IMR-90 (cell line): ENCODE data around the gene PCBP1. TPM values are rescaled to one million over a fixed set of nuclear protein-coding genes. Genes with fewer than 3 reads are reported as not detected.

Experiments
- ATAC-seq: fragments of 200-7000 bp; cut with Tn5 transposase; 2 replicates; pipeline ENCODE4 v1.9.1; 2020; ENCODE audit warnings: low read depth, mild to moderate bottlenecking, moderate library complexity
- BruUV-seq: library from RNA; stranded (reverse); fragments of 400-500 nt; replicated peaks from 2 replicates; lab custom pipeline; 2021; lab: Mats Ljungman, UMichigan
- CTCF ChIA-PET: fragments of 300-600 bp; formaldehyde crosslinking; extraction: SDS; loops from one replicate; lab custom pipeline; 2021; ENCODE audit warnings: antibody characterized with exemption; lab: Yijun Ruan, JAX
- POLR2A ChIA-PET: fragments of 300-600 bp; sonication (Branson Sonifier 250); formaldehyde crosslinking; loops from one replicate; lab custom pipeline; 2022; ENCODE audit warnings: antibody characterized with exemption; ENCODE audit not compliant: unreplicated experiment; lab: Charles Lee
- DNase-seq: peaks from one replicate; pipeline ENCODE4 v3.0.0; 2013
- H2AFZ ChIP-seq: replicated peaks from 2 replicates; pipeline ENCODE3; 2013; ENCODE audit warnings: low read length, mild to moderate bottlenecking; ENCODE audit not compliant: poor library complexity
- H2AK5ac ChIP-seq: 2 replicates; pipeline ENCODE4 v1.6.1; 2013; ENCODE audit warnings: low read depth, low read length, inconsistent platforms
- H2AK9ac ChIP-seq: replicated peaks from 2 replicates; pipeline ENCODE3; 2013; ENCODE audit warnings: mild to moderate bottlenecking, low read depth, low read length, moderate library complexity; ENCODE audit not compliant: poor library complexity
- H2BK120ac ChIP-seq: 2 replicates; pipeline ENCODE4 v1.6.1; 2013; ENCODE audit warnings: low read depth, low read length, inconsistent platforms
- H2BK15ac ChIP-seq: 3 replicates; pipeline ENCODE4 v1.6.1; 2013; ENCODE audit warnings: low read depth, low read length, inconsistent platforms
- H2BK20ac ChIP-seq: 2 replicates; pipeline ENCODE4 v1.6.1; 2013; ENCODE audit warnings: low read depth, mild to moderate bottlenecking, inconsistent platforms, low read length, moderate library complexity
- H2BK5ac ChIP-seq: 2 replicates; pipeline ENCODE4 v1.6.1; 2013; ENCODE audit warnings: mild to moderate bottlenecking, low read depth, low read length, inconsistent platforms; ENCODE audit not compliant: poor library complexity, severe bottlenecking
- H3K14ac ChIP-seq: replicated peaks from 2 replicates; pipeline ENCODE4 v1.6.1; 2013; ENCODE audit warnings: low read depth, low read length, inconsistent platforms
- H3K18ac ChIP-seq: 2 replicates; pipeline ENCODE4 v1.6.1; 2013; ENCODE audit warnings: low read depth, low read length, control low read depth
- H3K23ac ChIP-seq: 2 replicates; pipeline ENCODE4 v1.6.1; 2013; ENCODE audit warnings: low read depth, low read length, inconsistent platforms
- H3K27ac ChIP-seq: 2 replicates; pipeline ENCODE4 v1.5.1; 2013; ENCODE audit warnings: mild to moderate bottlenecking, control low read depth, low read length; ENCODE audit not compliant: insufficient read depth
- H3K27me3 ChIP-seq: 2 replicates; pipeline ENCODE4 v1.6.1; 2013; ENCODE audit warnings: low read length; ENCODE audit not compliant: control insufficient read depth, insufficient read depth
- H3K36me3 ChIP-seq: 2 replicates; pipeline ENCODE4 v1.6.1; 2013; ENCODE audit warnings: low read length, mixed read lengths; ENCODE audit not compliant: control insufficient read depth, insufficient read depth
- H3K4ac ChIP-seq: 2 replicates; pipeline ENCODE4 v1.6.1; 2013; ENCODE audit warnings: low read depth, low read length, inconsistent platforms
- H3K4me1 ChIP-seq: 2 replicates; pipeline ENCODE4 v1.6.1; 2013; ENCODE audit warnings: low read length, mixed read lengths; ENCODE audit not compliant: control insufficient read depth, insufficient read depth
- H3K4me2 ChIP-seq: 2 replicates; pipeline ENCODE4 v1.6.1; 2013; ENCODE audit warnings: low read depth, mild to moderate bottlenecking, control low read depth, low read length, moderate library complexity
- H3K4me3 ChIP-seq: 2 replicates; pipeline ENCODE4 v1.5.1; 2013; ENCODE audit warnings: low read depth, mild to moderate bottlenecking, control low read depth, low read length, moderate library complexity; ENCODE audit not compliant: insufficient read depth
- H3K56ac ChIP-seq: 2 replicates; pipeline ENCODE4 v1.6.1; 2013; ENCODE audit warnings: low read length, inconsistent platforms; ENCODE audit not compliant: insufficient read depth; ENCODE audit errors: extremely low read depth
- H3K79me1 ChIP-seq, 2 experiments: 2 replicates each; pipeline ENCODE4 v1.6.1; 2013; ENCODE audit warnings: low read length in 2 of 2, inconsistent platforms in 1 of 2, low read depth in 1 of 2
- H3K9ac ChIP-seq: 2 replicates; pipeline ENCODE4 v1.6.1; 2013; ENCODE audit warnings: low read depth, low read length, control low read depth
- H3K9me1 ChIP-seq: 2 replicates; pipeline ENCODE4 v1.6.1; 2013; ENCODE audit warnings: low read length, inconsistent platforms; ENCODE audit not compliant: insufficient read depth
- H3K9me3 ChIP-seq: 2 replicates; pipeline ENCODE4 v1.6.1; 2013; ENCODE audit warnings: low read length; ENCODE audit not compliant: control insufficient read depth, insufficient read depth
- H4K20me1 ChIP-seq: 2 replicates; pipeline ENCODE4 v1.6.1; 2013; ENCODE audit warnings: low read length, inconsistent platforms; ENCODE audit not compliant: insufficient read depth
- H4K5ac ChIP-seq: 2 replicates; pipeline ENCODE4 v1.6.1; 2013; ENCODE audit warnings: mild to moderate bottlenecking, low read depth, low read length, control low read depth
- H4K8ac ChIP-seq, 2 experiments: 2 replicates each; pipeline ENCODE4 v1.6.1; 2013; ENCODE audit warnings: low read depth in 2 of 2, low read length in 2 of 2, control low read depth in 1 of 2, inconsistent platforms in 1 of 2
- H4K91ac ChIP-seq: 2 replicates; pipeline ENCODE4 v1.6.1; 2013; ENCODE audit warnings: low read depth, low read length, inconsistent platforms; ENCODE audit not compliant: insufficient read depth
- BHLHE40 ChIP-seq: fragments of 150-350 bp; IDR thresholded peaks from 2 replicates; pipeline ENCODE4 v1.6.1; 2016; ENCODE audit warnings: mild to moderate bottlenecking, low read depth, low read length
- CHD1 ChIP-seq: IDR thresholded peaks from 2 replicates; pipeline ENCODE4 v1.6.1; 2012; ENCODE audit warnings: low read depth, low read length, improper control_type of control experiment
- NFE2L2 ChIP-seq: fragments of 150-350 bp; IDR thresholded peaks from 2 replicates; pipeline ENCODE4 v1.6.1; 2016; ENCODE audit warnings: low read depth, mild to moderate bottlenecking, low read length
- WGBS, 2 experiments: methylation state at CpG; one replicate each; pipeline versions ENCODE4 v1.1.5 to v1.1.7; 2013; ENCODE audit warnings: missing lambda C conversion rate in 2 of 2; ENCODE audit not compliant: insufficient read length in 1 of 2; ENCODE audit errors: extremely low coverage in 2 of 2; 5-methylcytosine and 5-hydroxymethylcytosine counted together
- dilution Hi-C: fragments of 300-500 bp; cut with HindIII; formaldehyde crosslinking; loops from one replicate; pipeline ENCODE4 v1.14.3; 2018; ENCODE audit warnings: low sequenced_read_pairs; ENCODE audit not compliant: unreplicated experiment
- in situ Hi-C: fragments of 300-500 bp; cut with MboI; formaldehyde crosslinking; loops from 3 replicates; pipeline ENCODE4 v1.14.3; 2019; ENCODE audit warnings: low sequenced_read_pairs, inconsistent platforms, mixed read lengths
- intact Hi-C: fragments of 100-400 bp; cut with micrococcal nuclease; formaldehyde crosslinking; loops from 2 replicates; pipeline ENCODE4 v1.10.0; 2022
- polyA plus RNA-seq, 3 experiments: library from polyadenylated mRNA; depleted of rRNA; stranded (reverse); fragments of >200 nt; gene quantifications; 2 replicates each; pipeline ENCODE4 v1.2.3, GENCODE V29; 2012; ENCODE audit warnings: low replicate concordance in 1 of 3
- total RNA-seq: library from RNA; depleted of rRNA; stranded (reverse); fragments of >200 nt; gene quantifications from 2 replicates; pipeline ENCODE4 v1.2.3, GENCODE V29; 2012

PCBP1 gene
- total and polyA plus RNA-seq, 2 of the 4 experiments (the other 2 are of a cell fraction): 33.7 to 166 TPM

DNA sequence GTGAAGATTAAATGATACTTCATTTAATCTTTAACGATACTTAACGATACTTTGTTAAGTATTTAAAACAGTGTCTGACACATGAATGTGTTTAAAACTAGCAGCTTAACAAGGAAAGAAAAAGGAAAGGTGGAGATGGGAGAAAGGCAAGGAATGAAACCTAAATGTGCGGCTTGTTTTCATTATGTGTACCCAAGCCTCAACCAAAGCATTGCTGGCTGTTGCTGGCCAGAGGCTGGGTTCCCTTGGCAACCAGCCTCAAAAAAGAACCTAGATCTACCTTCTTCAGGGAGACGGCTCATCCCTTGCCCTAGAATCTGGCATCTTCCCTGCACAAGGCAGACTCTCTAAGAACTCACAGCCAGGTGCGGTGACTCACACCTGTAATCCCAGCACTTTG, 13.8 kb upstream of the PCBP1 start:
- ChIA-PET POLR2A (no interaction called here), CTCF (interaction anchor here (1.2 to 1.4 kb wide), 2 partner anchors 159 to 161 kb away, joined by 4 to 5 read pairs; partner anchors contain the start of gene MXD1)
- no peak overlapping the region for H2AK5ac ChIP-seq
- no peak overlapping the region for H2AFZ ChIP-seq
- peaks cover 11% of the 10 kb centered on the region for H3K36me3 ChIP-seq
- no TSS peak for BruUV-seq
- peaks cover 4% of the 10 kb centered on the region; the same call in 1 of the 2 replicates for H3K9me1 ChIP-seq
- no peak overlapping the region for H3K23ac ChIP-seq
- DNase-seq: no peak
- no peak overlapping the region for H3K14ac ChIP-seq
- H2BK15ac ChIP-seq: no peak overlapping the region
- H3K27me3 ChIP-seq: no peaks in the 10 kb centered on the region
- no peaks in the 10 kb centered on the region for H4K20me1 ChIP-seq
- H3K4me1 ChIP-seq: peaks cover 6% of the 10 kb centered on the region
- no peak overlapping the region for H2BK20ac ChIP-seq
- no peak overlapping the region for H2BK5ac ChIP-seq
- H3K4ac ChIP-seq: no peak overlapping the region
- no peak overlapping the region for H3K4me3 ChIP-seq
- 100% methylated on average over 2 of the region's 5 CpGs; no CpG with 5 or more reads in 1 of the 2 experiments for WGBS, 2 experiments
- TF ChIP-seq BHLHE40: no peak
- no peak for TF ChIP-seq NFE2L2
- TF ChIP-seq CHD1: no peak
- no peak overlapping the region for H3K18ac ChIP-seq
- no peak overlapping the region for H2BK120ac ChIP-seq
- H3K9ac ChIP-seq: no peak overlapping the region
- dilution Hi-C loops: no loop called here
- no peak overlapping the region for H3K56ac ChIP-seq
- in situ Hi-C loops: loop anchor here (5.0 to 25.0 kb wide), 2 partner anchors 156 to 336 kb away; partner anchors contain the start of genes ANXA4 and MXD1
- H2AK9ac ChIP-seq: no peak overlapping the region
- no peaks in the 10 kb centered on the region for H3K9me3 ChIP-seq
- H3K79me1 ChIP-seq: peaks cover under 1 to 6% of the 10 kb centered on the region in 2 experiments; a peak in 2 of 4 replicates
- H3K4me2 ChIP-seq: no peak overlapping the region
- intact Hi-C loops: loop anchor here (5.0 kb wide), 1 partner anchor 141 kb away; no protein-coding TSS in a partner anchor
- no peak overlapping the region for H4K91ac ChIP-seq
- no peak overlapping the region for H4K8ac ChIP-seq
- H4K5ac ChIP-seq: no peak overlapping the region
- no peak overlapping the region for H3K27ac ChIP-seq
- ATAC-seq: no peak
